ENCODE results near the gene LMBR1.
"Not testable (repeated sequence)": the region's sequence is repeated elsewhere in the genome, so short reads cannot be mapped to it uniquely, and the experiment has no call there.

Gene LMBR1

GRCh38 chr7:156818133-156818532 lies 74.8 kb downstream of the LMBR1 start:
- Histone ChIP-seq H3K9me3 (ENCODE audit: insufficient read depth, low read length) (no peaks in the 10 kb centered on the region), H3K4me3 (ENCODE audit: insufficient read length, low read depth) (no peak overlapping the region), H3K9ac (ENCODE audit: insufficient read length, low read depth) (no peak overlapping the region), H3K27me3 (ENCODE audit: insufficient read depth, insufficient read length) (no peaks in the 10 kb centered on the region), H3K4me1 (ENCODE audit: insufficient read depth, insufficient read length) (no peaks in the 10 kb centered on the region), H3K36me3 (ENCODE audit: insufficient read depth, insufficient read length, low read length) (peaks cover 3% of the 10 kb centered on the region)
- DNase-seq (ENCODE audit: low read depth, low spot score) = no peak
- no peak for TF ChIP-seq ZNF274 (IDR thresholded peaks at IDR 0.05; ENCODE audit: low read depth, low read length)
- no peak for TF ChIP-seq YY1 (IDR thresholded peaks at IDR 0.05; ENCODE audit: insufficient read depth, insufficient read length)
- TF ChIP-seq SUZ12 (IDR thresholded peaks at IDR 0.05; ENCODE audit: extremely low read depth, insufficient read depth, insufficient read length) = no peak

GRCh38 chr7:156816943-156817572 lies 75.9 kb downstream of the LMBR1 start:
- Histone ChIP-seq H3K4me3 (ENCODE audit: insufficient read length, low read depth) (no peak overlapping the region), H3K4me1 (ENCODE audit: insufficient read depth, insufficient read length) (no peaks in the 10 kb centered on the region), H3K9me3 (ENCODE audit: insufficient read depth, low read length) (no peaks in the 10 kb centered on the region), H3K9ac (ENCODE audit: insufficient read length, low read depth) (no peak overlapping the region), H3K27me3 (ENCODE audit: insufficient read depth, insufficient read length) (no peaks in the 10 kb centered on the region), H3K36me3 (ENCODE audit: insufficient read depth, insufficient read length, low read length) (peaks cover 1% of the 10 kb centered on the region)
- no peak for DNase-seq (ENCODE audit: low read depth, low spot score)
- no peak for TF ChIP-seq SUZ12 (IDR thresholded peaks at IDR 0.05; ENCODE audit: extremely low read depth, insufficient read depth, insufficient read length)
- TF ChIP-seq YY1 (IDR thresholded peaks at IDR 0.05; ENCODE audit: insufficient read depth, insufficient read length) = no peak
- TF ChIP-seq ZNF274 (IDR thresholded peaks at IDR 0.05; ENCODE audit: low read depth, low read length) = no peak

GRCh38 chr7:156811706-156812105 lies 81.3 kb downstream of the LMBR1 start:
- TF ChIP-seq YY1 (IDR thresholded peaks at IDR 0.05; ENCODE audit: insufficient read depth, insufficient read length) (no peak), SUZ12 (IDR thresholded peaks at IDR 0.05; ENCODE audit: extremely low read depth, insufficient read depth, insufficient read length) (no peak), ZNF274 (IDR thresholded peaks at IDR 0.05; ENCODE audit: low read depth, low read length) (no peak)
- Histone ChIP-seq H3K4me3 (ENCODE audit: insufficient read length, low read depth) (no peak overlapping the region), H3K36me3 (ENCODE audit: insufficient read depth, insufficient read length, low read length) (peaks cover 5% of the 10 kb centered on the region), H3K9me3 (ENCODE audit: insufficient read depth, low read length) (no peaks in the 10 kb centered on the region), H3K27me3 (ENCODE audit: insufficient read depth, insufficient read length) (no peaks in the 10 kb centered on the region), H3K4me1 (ENCODE audit: insufficient read depth, insufficient read length) (no peaks in the 10 kb centered on the region), H3K9ac (ENCODE audit: insufficient read length, low read depth) (no peak overlapping the region)
- no peak for DNase-seq (ENCODE audit: low read depth, low spot score)

- H3K36me3 ChIP-seq (ENCODE audit: insufficient read depth, insufficient read length, low read length); H3K9ac ChIP-seq (ENCODE audit: insufficient read length, low read depth); H3K9me3 ChIP-seq (ENCODE audit: insufficient read depth, low read length); H3K4me3 ChIP-seq (ENCODE audit: insufficient read length, low read depth); H3K27me3 ChIP-seq (ENCODE audit: insufficient read depth, insufficient read length); DNase-seq (ENCODE audit: low read depth, low spot score); H3K4me1 ChIP-seq (ENCODE audit: insufficient read depth, insufficient read length): not testable (repeated sequence)
Measured at GRCh38 chr7:156803656-156804055, 89.3 kb downstream of the LMBR1 start.

- H3K27me3 ChIP-seq (ENCODE audit: insufficient read depth, insufficient read length) = no peaks in the 10 kb centered on the region
- no peak overlapping the region for H3K9ac ChIP-seq (ENCODE audit: insufficient read length, low read depth)
- no peak overlapping the region for H3K4me3 ChIP-seq (ENCODE audit: insufficient read length, low read depth)
- H3K9me3 ChIP-seq (ENCODE audit: insufficient read depth, low read length) = no peaks in the 10 kb centered on the region
- no peaks in the 10 kb centered on the region for H3K36me3 ChIP-seq (ENCODE audit: insufficient read depth, insufficient read length, low read length)
- no peaks in the 10 kb centered on the region for H3K4me1 ChIP-seq (ENCODE audit: insufficient read depth, insufficient read length)
- no peak for TF ChIP-seq ZNF274 (IDR thresholded peaks at IDR 0.05; ENCODE audit: low read depth, low read length)
- TF ChIP-seq YY1 (IDR thresholded peaks at IDR 0.05; ENCODE audit: insufficient read depth, insufficient read length) = no peak
- TF ChIP-seq SUZ12 (IDR thresholded peaks at IDR 0.05; ENCODE audit: extremely low read depth, insufficient read depth, insufficient read length) = no peak
- no peak for DNase-seq (ENCODE audit: low read depth, low spot score)
Measured at GRCh38 chr7:156802214-156802613, 90.8 kb downstream of the LMBR1 start.

- no peak overlapping the region for H3K4me3 ChIP-seq (ENCODE audit: insufficient read length, low read depth)
- no peaks in the 10 kb centered on the region for H3K9me3 ChIP-seq (ENCODE audit: insufficient read depth, low read length)
- H3K27me3 ChIP-seq (ENCODE audit: insufficient read depth, insufficient read length) = no peaks in the 10 kb centered on the region
Measured at GRCh38 chr7:156795415-156795814, 97.6 kb downstream of the LMBR1 start.

GRCh38 chr7:156793334-156793733 lies 99.6 kb downstream of the LMBR1 start:
- Histone ChIP-seq H3K36me3 (ENCODE audit: insufficient read depth, insufficient read length, low read length) (no peaks in the 10 kb centered on the region), H3K9ac (ENCODE audit: insufficient read length, low read depth) (no peak overlapping the region), H3K27me3 (ENCODE audit: insufficient read depth, insufficient read length) (no peaks in the 10 kb centered on the region), H3K4me1 (ENCODE audit: insufficient read depth, insufficient read length) (no peaks in the 10 kb centered on the region), H3K4me3 (ENCODE audit: insufficient read length, low read depth) (no peak overlapping the region), H3K9me3 (ENCODE audit: insufficient read depth, low read length) (no peaks in the 10 kb centered on the region)
- TF ChIP-seq YY1 (IDR thresholded peaks at IDR 0.05; ENCODE audit: insufficient read depth, insufficient read length) (no peak), SUZ12 (IDR thresholded peaks at IDR 0.05; ENCODE audit: extremely low read depth, insufficient read depth, insufficient read length) (no peak), ZNF274 (IDR thresholded peaks at IDR 0.05; ENCODE audit: low read depth, low read length) (no peak)
- DNase-seq (ENCODE audit: low read depth, low spot score) = no peak

More at GRCh38 chr7:156795415-156795814, 97.6 kb downstream of the LMBR1 start:
- H3K9ac ChIP-seq (ENCODE audit: insufficient read length, low read depth) = no peak overlapping the region
- DNase-seq (ENCODE audit: low read depth, low spot score) = no peak
- TF ChIP-seq ZNF274 (IDR thresholded peaks at IDR 0.05; ENCODE audit: low read depth, low read length) (no peak), SUZ12 (IDR thresholded peaks at IDR 0.05; ENCODE audit: extremely low read depth, insufficient read depth, insufficient read length) (no peak), YY1 (IDR thresholded peaks at IDR 0.05; ENCODE audit: insufficient read depth, insufficient read length) (no peak)
- no peaks in the 10 kb centered on the region for H3K4me1 ChIP-seq (ENCODE audit: insufficient read depth, insufficient read length)
- H3K36me3 ChIP-seq (ENCODE audit: insufficient read depth, insufficient read length, low read length) = no peaks in the 10 kb centered on the region

All from NT2/D1 (cell line).